Right lobe of liver (tissue), 4 donors: ENCODE measurements around the gene ERCC3.

ENCODE experiments used
- CTCF ChIP-seq, 4 donors: fragments of 200-600 bp in 3 of 4; fragments of 450-650 bp in 1 of 4; IDR thresholded peaks; one replicate each; pipeline versions ENCODE4 v1.5.1 to v1.8.0; 2016 to 2022; ENCODE audit warnings: antibody characterized with exemption in 4 of 4, mild to moderate bottlenecking in 2 of 4
- POLR2A ChIP-seq: fragments of 450-650 bp; IDR thresholded peaks from one replicate; pipeline ENCODE4 v1.6.1; 2017; ENCODE audit warnings: antibody characterized with exemption, mild to moderate bottlenecking
- donor health status: DM: no; HTN: no; CAD: no.
- donor health status: DM: no; HTN: no; CAD: no.
- donor health status: DM: no; HTN: yes; CAD: no.

GRCh38 chr2:127302168-127302567 is 8.2 kb upstream of the ERCC3 start:
- TF ChIP-seq CTCF (IDR thresholded peaks at IDR 0.05) (no peak), POLR2A (no peak)
